ENCODE results near the gene C19orf44.

Gene C19orf44

GRCh38 chr19:16518483-16519229, 22.5 kb downstream of the C19orf44 start:
- DNase-seq: no peak

GRCh38 chr19:16519230-16519687, 23.1 kb downstream of the C19orf44 start:
- no peak for DNase-seq

GRCh38 chr19:16520074-16520973, 24.1 kb downstream of the C19orf44 start:
- no peak for DNase-seq

- DNase-seq: no peak
These were observed 24.9 kb downstream of the C19orf44 start for GRCh38 chr19:16520986-16521624.

GRCh38 chr19:16521715-16522289, 25.6 kb downstream of the C19orf44 start:
- no peak for DNase-seq

- DNase-seq: no peak
These were observed 26.6 kb downstream of the C19orf44 start for GRCh38 chr19:16522559-16523377.

- no peak for DNase-seq
These were observed 29.0 kb downstream of the C19orf44 start for GRCh38 chr19:16524991-16525734.

- DNase-seq: no peak
These were observed 29.7 kb downstream of the C19orf44 start for GRCh38 chr19:16525751-16526481.

GRCh38 chr19:16527334-16527935, 31.2 kb downstream of the C19orf44 start:
- no peak for DNase-seq

- DNase-seq: no peak
These were observed 31.9 kb downstream of the C19orf44 start for GRCh38 chr19:16527971-16528521.

- no peak for DNase-seq
These were observed 33.4 kb downstream of the C19orf44 start for GRCh38 chr19:16529466-16530144.

GRCh38 chr19:16530540-16531379, 34.6 kb downstream of the C19orf44 start:
- no peak for DNase-seq

GRCh38 chr19:16531380-16531669, 35.1 kb downstream of the C19orf44 start:
- DNase-seq: no peak

GRCh38 chr19:16532440-16533234, 36.4 kb downstream of the C19orf44 start:
- no peak for DNase-seq

GRCh38 chr19:16535381-16535780, 39.2 kb downstream of the C19orf44 start:
- no peak for DNase-seq

- DNase-seq: no peak
These were observed 39.9 kb downstream of the C19orf44 start for GRCh38 chr19:16536130-16536529.

- DNase-seq: no peak
These were observed 40.9 kb downstream of the C19orf44 start for GRCh38 chr19:16537111-16537510.

- no peak for DNase-seq
These were observed 44.8 kb downstream of the C19orf44 start for GRCh38 chr19:16540948-16541347.
